NT2/D1 (cell line): ENCODE results near the gene IPPK.

Experiments used
- SUZ12 ChIP-seq: IDR thresholded peaks from 2 replicates; pipeline ENCODE4 v1.6.1; 2011; ENCODE audit not compliant: insufficient read length, insufficient read depth; ENCODE audit errors: extremely low read depth
- YY1 ChIP-seq: IDR thresholded peaks from 2 replicates; pipeline ENCODE4 v1.6.1; 2011; ENCODE audit not compliant: insufficient read length, insufficient read depth
- ZNF274 ChIP-seq: IDR thresholded peaks from 2 replicates; pipeline ENCODE4 v1.6.1; 2011; ENCODE audit warnings: mild to moderate bottlenecking, low read depth, low read length

DNA sequence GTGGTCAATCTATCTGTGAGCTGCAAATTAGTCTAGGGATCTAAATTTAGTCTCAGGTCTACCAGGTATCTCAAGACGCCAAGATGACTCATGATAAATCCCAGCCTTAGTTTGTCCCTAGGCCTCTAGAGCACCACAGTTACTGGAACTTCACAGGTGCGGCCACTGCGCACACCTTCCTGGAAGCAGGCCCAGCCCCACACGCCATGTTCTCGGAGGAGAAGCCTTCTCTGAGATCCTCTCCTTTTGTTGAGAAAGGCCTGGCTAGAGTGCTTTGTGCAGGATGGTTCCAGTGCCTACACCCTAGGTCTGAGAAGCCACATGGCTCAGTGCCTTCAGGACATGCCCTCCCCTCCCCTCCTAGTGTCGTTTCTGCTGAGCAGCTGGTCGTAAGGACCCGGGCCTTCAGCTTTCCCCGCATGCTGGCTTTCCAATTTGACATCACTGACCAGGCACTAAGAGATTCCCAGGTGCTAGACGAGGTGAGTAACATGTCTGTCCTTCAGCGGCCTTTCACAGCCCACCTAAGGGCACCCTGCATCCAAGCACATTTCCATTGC, 51.9 kb downstream of the IPPK start:
- TF ChIP-seq ZNF274 = no peak
- TF ChIP-seq YY1 = no peak
- no peak for TF ChIP-seq SUZ12
